HL-60 (cell line): ENCODE measurements around the gene S100P.

Source experiments
- GABPA ChIP-seq: IDR thresholded peaks from 2 replicates; pipeline ENCODE4 v1.6.1; 2012; ENCODE audit warnings: low read depth
- POLR2AphosphoS5 ChIP-seq: IDR thresholded peaks from 2 replicates; pipeline ENCODE4 v1.6.1; 2012; ENCODE audit warnings: low read depth
- TF ChIP-seq, protein P1 (sequence below): IDR thresholded peaks from one replicate; pipeline ENCODE4 v1.5.1; 2011; ENCODE audit warnings: low read length, control low read depth, inconsistent platforms; ENCODE audit not compliant: insufficient read depth
- TF ChIP-seq, protein P2 (sequence below): IDR thresholded peaks from 2 replicates; pipeline ENCODE4 v1.6.1; 2012; ENCODE audit warnings: low read depth; ENCODE audit not compliant: insufficient replicate concordance

DNA sequence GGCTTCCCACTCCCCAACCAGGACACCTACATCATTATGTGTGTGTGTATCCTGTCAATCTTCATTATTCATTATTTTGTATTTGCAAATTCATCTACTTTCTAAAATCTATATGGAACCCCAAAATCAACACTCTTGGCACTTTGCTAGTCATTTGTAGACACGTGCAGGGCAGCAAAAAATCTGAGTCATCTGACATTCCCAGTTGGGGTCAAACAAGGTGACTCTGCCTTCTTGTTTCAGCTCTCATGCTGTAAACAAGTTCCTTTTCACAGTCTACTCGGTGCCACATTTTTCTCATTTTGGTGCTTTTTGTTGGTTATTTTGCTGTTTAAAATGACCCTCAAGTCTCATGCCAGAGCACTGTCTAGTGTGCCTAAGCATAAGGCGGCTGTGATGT, 10.1 kb downstream of the S100P start:
- TF ChIP-seq, protein P1, sequence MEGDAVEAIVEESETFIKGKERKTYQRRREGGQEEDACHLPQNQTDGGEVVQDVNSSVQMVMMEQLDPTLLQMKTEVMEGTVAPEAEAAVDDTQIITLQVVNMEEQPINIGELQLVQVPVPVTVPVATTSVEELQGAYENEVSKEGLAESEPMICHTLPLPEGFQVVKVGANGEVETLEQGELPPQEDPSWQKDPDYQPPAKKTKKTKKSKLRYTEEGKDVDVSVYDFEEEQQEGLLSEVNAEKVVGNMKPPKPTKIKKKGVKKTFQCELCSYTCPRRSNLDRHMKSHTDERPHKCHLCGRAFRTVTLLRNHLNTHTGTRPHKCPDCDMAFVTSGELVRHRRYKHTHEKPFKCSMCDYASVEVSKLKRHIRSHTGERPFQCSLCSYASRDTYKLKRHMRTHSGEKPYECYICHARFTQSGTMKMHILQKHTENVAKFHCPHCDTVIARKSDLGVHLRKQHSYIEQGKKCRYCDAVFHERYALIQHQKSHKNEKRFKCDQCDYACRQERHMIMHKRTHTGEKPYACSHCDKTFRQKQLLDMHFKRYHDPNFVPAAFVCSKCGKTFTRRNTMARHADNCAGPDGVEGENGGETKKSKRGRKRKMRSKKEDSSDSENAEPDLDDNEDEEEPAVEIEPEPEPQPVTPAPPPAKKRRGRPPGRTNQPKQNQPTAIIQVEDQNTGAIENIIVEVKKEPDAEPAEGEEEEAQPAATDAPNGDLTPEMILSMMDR = no peak
- no peak for TF ChIP-seq POLR2AphosphoS5
- TF ChIP-seq, protein P2, sequence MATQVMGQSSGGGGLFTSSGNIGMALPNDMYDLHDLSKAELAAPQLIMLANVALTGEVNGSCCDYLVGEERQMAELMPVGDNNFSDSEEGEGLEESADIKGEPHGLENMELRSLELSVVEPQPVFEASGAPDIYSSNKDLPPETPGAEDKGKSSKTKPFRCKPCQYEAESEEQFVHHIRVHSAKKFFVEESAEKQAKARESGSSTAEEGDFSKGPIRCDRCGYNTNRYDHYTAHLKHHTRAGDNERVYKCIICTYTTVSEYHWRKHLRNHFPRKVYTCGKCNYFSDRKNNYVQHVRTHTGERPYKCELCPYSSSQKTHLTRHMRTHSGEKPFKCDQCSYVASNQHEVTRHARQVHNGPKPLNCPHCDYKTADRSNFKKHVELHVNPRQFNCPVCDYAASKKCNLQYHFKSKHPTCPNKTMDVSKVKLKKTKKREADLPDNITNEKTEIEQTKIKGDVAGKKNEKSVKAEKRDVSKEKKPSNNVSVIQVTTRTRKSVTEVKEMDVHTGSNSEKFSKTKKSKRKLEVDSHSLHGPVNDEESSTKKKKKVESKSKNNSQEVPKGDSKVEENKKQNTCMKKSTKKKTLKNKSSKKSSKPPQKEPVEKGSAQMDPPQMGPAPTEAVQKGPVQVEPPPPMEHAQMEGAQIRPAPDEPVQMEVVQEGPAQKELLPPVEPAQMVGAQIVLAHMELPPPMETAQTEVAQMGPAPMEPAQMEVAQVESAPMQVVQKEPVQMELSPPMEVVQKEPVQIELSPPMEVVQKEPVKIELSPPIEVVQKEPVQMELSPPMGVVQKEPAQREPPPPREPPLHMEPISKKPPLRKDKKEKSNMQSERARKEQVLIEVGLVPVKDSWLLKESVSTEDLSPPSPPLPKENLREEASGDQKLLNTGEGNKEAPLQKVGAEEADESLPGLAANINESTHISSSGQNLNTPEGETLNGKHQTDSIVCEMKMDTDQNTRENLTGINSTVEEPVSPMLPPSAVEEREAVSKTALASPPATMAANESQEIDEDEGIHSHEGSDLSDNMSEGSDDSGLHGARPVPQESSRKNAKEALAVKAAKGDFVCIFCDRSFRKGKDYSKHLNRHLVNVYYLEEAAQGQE = no peak
- no peak for TF ChIP-seq GABPA
